ENCODE data around the gene ATPAF2. TPM values are rescaled to one million over a fixed set of nuclear protein-coding genes. Genes with fewer than 3 reads are reported as not detected.

ATPAF2 gene
- total and polyA plus RNA-seq, 2 experiments from 2014 or later: 24.3 to 25.7 TPM

GRCh38 chr17:18035704-18036103 lies 3.3 kb downstream of the ATPAF2 start:
- Histone ChIP-seq H3K9me2 (ENCODE audit: insufficient read depth) (no peaks in the 10 kb centered on the region), H3K4me2 (no peak overlapping the region), H2AFZ (no peak overlapping the region), H3K4me1 (ENCODE audit: insufficient read depth) (peaks cover 6% of the 10 kb centered on the region), H3K27ac (ENCODE audit: low read depth) (no peak overlapping the region), H4K20me1 (replicated peaks; ENCODE audit: insufficient read depth) (peaks cover 5% of the 10 kb centered on the region), H3K36me3 (ENCODE audit: insufficient read depth) (no peaks in the 10 kb centered on the region), H3K27me3 (ENCODE audit: insufficient read depth) (no peaks in the 10 kb centered on the region), H3K79me2 (replicated peaks; ENCODE audit: insufficient read depth) (peaks cover 30% of the 10 kb centered on the region), H3K4me3 (no peak overlapping the region), H3F3A (replicated peaks; ENCODE audit: low read depth) (no peaks in the 10 kb centered on the region)
- Mint-ChIP-seq H3K27ac (no peak overlapping the region), H3K36me3 (ENCODE audit: low read depth) (no peaks in the 10 kb centered on the region; the same call in 2 of the 3 replicates), H3K4me1 (peaks cover 17% of the 10 kb centered on the region), H3K9me3 (no peaks in the 10 kb centered on the region; the same call in 2 of the 3 replicates), H3K4me3 (no peak overlapping the region), H3K27me3 (ENCODE audit: insufficient read depth, low read depth, poor library complexity) (peaks cover 16% of the 10 kb centered on the region)
- no peak for DNase-seq (ENCODE audit: low spot score)
- ATAC-seq: no peak
- TF ChIP-seq STAT1 (IDR thresholded peaks at IDR 0.05; ENCODE audit: unreplicated experiment) (no peak), ETS1 (IDR thresholded peaks at IDR 0.05) (no peak), NANOG (IDR thresholded peaks at IDR 0.05; ENCODE audit: borderline replicate concordance) (no peak), JUNB (IDR thresholded peaks at IDR 0.05; ENCODE audit: unreplicated experiment) (no peak), ZNF331 (CRISPR knock-in tag; IDR thresholded peaks at IDR 0.05; ENCODE audit: low read depth) (no peak), EZH2 (IDR thresholded peaks at IDR 0.05; ENCODE audit: low read depth, unreplicated experiment) (no peak), ZNF114 (CRISPR knock-in tag; IDR thresholded peaks at IDR 0.05) (no peak), REST (IDR thresholded peaks at IDR 0.05; ENCODE audit: unreplicated experiment) (no peak), POLR2AphosphoS5 (IDR thresholded peaks at IDR 0.05; ENCODE audit: low read depth) (no peak), CREB1 (CRISPR knock-in tag; IDR thresholded peaks at IDR 0.05; ENCODE audit: low read depth) (no peak), EZH2phosphoT487 (IDR thresholded peaks at IDR 0.05; ENCODE audit: unreplicated experiment) (no peak)
- TF ChIP-seq, protein P1, sequence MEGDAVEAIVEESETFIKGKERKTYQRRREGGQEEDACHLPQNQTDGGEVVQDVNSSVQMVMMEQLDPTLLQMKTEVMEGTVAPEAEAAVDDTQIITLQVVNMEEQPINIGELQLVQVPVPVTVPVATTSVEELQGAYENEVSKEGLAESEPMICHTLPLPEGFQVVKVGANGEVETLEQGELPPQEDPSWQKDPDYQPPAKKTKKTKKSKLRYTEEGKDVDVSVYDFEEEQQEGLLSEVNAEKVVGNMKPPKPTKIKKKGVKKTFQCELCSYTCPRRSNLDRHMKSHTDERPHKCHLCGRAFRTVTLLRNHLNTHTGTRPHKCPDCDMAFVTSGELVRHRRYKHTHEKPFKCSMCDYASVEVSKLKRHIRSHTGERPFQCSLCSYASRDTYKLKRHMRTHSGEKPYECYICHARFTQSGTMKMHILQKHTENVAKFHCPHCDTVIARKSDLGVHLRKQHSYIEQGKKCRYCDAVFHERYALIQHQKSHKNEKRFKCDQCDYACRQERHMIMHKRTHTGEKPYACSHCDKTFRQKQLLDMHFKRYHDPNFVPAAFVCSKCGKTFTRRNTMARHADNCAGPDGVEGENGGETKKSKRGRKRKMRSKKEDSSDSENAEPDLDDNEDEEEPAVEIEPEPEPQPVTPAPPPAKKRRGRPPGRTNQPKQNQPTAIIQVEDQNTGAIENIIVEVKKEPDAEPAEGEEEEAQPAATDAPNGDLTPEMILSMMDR (conservative IDR thresholded peaks at IDR 0.05; ENCODE audit: low read depth in 2 of 2): no peak
- TF ChIP-seq, protein P2, sequence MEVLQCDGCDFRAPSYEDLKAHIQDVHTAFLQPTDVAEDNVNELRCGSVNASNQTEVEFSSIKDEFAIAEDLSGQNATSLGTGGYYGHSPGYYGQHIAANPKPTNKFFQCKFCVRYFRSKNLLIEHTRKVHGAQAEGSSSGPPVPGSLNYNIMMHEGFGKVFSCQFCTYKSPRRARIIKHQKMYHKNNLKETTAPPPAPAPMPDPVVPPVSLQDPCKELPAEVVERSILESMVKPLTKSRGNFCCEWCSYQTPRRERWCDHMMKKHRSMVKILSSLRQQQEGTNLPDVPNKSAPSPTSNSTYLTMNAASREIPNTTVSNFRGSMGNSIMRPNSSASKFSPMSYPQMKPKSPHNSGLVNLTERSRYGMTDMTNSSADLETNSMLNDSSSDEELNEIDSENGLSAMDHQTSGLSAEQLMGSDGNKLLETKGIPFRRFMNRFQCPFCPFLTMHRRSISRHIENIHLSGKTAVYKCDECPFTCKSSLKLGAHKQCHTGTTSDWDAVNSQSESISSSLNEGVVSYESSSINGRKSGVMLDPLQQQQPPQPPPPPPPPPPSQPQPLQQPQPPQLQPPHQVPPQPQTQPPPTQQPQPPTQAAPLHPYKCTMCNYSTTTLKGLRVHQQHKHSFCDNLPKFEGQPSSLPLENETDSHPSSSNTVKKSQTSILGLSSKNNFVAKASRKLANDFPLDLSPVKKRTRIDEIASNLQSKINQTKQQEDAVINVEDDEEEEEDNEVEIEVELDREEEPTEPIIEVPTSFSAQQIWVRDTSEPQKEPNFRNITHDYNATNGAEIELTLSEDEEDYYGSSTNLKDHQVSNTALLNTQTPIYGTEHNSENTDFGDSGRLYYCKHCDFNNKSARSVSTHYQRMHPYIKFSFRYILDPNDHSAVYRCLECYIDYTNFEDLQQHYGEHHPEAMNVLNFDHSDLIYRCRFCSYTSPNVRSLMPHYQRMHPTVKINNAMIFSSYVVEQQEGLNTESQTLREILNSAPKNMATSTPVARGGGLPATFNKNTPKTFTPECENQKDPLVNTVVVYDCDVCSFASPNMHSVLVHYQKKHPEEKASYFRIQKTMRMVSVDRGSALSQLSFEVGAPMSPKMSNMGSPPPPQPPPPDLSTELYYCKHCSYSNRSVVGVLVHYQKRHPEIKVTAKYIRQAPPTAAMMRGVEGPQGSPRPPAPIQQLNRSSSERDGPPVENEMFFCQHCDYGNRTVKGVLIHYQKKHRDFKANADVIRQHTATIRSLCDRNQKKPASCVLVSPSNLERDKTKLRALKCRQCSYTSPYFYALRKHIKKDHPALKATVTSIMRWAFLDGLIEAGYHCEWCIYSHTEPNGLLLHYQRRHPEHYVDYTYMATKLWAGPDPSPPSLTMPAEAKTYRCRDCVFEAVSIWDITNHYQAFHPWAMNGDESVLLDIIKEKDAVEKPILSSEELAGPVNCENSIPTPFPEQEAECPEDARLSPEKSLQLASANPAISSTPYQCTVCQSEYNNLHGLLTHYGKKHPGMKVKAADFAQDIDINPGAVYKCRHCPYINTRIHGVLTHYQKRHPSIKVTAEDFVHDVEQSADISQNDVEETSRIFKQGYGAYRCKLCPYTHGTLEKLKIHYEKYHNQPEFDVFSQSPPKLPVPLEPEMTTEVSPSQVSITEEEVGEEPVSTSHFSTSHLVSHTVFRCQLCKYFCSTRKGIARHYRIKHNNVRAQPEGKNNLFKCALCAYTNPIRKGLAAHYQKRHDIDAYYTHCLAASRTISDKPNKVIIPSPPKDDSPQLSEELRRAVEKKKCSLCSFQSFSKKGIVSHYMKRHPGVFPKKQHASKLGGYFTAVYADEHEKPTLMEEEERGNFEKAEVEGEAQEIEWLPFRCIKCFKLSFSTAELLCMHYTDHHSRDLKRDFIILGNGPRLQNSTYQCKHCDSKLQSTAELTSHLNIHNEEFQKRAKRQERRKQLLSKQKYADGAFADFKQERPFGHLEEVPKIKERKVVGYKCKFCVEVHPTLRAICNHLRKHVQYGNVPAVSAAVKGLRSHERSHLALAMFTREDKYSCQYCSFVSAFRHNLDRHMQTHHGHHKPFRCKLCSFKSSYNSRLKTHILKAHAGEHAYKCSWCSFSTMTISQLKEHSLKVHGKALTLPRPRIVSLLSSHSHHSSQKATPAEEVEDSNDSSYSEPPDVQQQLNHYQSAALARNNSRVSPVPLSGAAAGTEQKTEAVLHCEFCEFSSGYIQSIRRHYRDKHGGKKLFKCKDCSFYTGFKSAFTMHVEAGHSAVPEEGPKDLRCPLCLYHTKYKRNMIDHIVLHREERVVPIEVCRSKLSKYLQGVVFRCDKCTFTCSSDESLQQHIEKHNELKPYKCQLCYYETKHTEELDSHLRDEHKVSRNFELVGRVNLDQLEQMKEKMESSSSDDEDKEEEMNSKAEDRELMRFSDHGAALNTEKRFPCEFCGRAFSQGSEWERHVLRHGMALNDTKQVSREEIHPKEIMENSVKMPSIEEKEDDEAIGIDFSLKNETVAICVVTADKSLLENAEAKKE (CRISPR knock-in tag; IDR thresholded peaks at IDR 0.05): no peak
